GM12874 (cell line): ENCODE measurements around the gene DHRS7.

ENCODE experiments used
- CTCF ChIP-seq: IDR thresholded peaks from 2 replicates; pipeline ENCODE4 v1.5.1; 2011; ENCODE audit warnings: low read depth, mild to moderate bottlenecking, control low read depth, low read length, moderate library complexity; ENCODE audit not compliant: insufficient read depth

DHRS7 gene

GRCh38 chr14:60154671-60155070 is 10.5 kb downstream of the DHRS7 start:
- TF ChIP-seq CTCF = no peak

DNA sequence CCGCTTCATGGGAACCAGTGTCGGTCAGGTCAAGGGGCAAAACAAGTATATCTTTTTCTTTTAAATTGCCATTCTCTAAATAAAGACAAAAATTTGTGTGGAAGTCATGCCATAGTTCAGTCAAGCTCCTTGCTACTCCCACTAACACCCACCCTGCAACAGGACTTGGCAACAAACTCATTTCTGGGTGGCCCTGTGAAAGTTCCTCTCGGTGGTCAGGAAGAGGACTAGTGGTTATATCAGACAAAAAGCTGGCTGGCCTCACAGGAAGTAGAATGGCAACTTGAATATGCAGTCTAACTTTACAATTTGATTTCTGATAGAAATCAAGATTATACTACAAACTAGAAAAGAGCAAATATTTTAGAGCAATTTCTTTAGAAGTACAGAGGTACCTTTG is 11.2 kb downstream of the DHRS7 start:
- no peak for TF ChIP-seq CTCF

GRCh38 chr14:60151715-60152114 is 13.5 kb downstream of the DHRS7 start:
- no peak for TF ChIP-seq CTCF

DNA sequence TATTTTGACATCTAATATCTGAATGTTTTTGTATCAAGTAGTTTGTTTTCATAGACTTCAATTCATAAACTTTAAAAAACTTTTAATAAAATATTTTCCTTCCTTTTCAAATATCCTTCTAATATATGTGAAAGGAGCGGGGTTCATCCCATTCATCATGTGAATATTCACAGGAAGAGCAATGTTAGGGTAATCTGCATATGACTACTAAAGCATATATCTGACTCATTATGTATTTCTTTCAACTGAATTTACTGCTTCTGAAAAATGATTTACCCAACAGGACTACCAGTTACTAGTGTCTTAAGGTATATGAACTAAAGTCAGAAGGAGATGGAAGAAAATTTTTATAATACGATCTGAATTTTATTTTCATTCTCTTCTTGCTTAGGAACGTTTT is 30.5 kb downstream of the DHRS7 start:
- TF ChIP-seq CTCF = no peak

GRCh38 chr14:60133487-60133886 is 31.7 kb downstream of the DHRS7 start:
- no peak for TF ChIP-seq CTCF

GRCh38 chr14:60125918-60126317 is 39.3 kb downstream of the DHRS7 start:
- TF ChIP-seq CTCF = no peak

DNA sequence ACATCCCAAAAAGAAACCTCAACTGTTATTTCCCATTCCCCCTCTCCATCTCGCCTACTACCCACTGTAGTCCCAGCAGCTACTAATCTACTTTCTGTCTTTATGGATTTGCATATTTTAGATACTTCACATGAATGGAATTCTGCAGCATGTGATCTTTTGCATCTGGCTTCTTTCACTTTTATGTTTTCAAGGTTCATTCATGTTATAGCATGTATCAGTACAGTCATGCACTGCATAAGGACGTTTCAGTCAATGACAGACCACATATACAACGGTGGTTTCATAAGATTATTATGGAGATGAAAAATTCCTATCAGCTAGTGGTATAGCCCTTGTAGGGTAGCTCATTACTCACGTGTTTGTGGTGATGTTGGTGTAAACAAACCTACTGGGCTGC is 49.0 kb downstream of the DHRS7 start:
- TF ChIP-seq CTCF = no peak

GRCh38 chr14:60114881-60115280 is 50.3 kb downstream of the DHRS7 start:
- TF ChIP-seq CTCF = no peak
